Pancreas (tissue), 10 donors: ENCODE measurements around the gene MGAT2. TPM values are rescaled to one million over a fixed set of nuclear protein-coding genes. Genes with fewer than 3 reads are reported as not detected.

Experiments used
- ATAC-seq, 4 donors: fragments of 200-7000 bp; cut with Tn5 transposase; one replicate each; pipeline versions ENCODE4 v1.8.0 to v1.9.1; 2020; ENCODE audit warnings: mild to moderate bottlenecking in 4 of 4, moderate library complexity in 4 of 4
- DNase-seq, 6 donors: peaks; one replicate each; pipeline ENCODE4 v3.0.0-alpha.2; 2020
- FAIRE-seq: peaks from 2 replicates; lab custom pipeline; 2012; peaks lifted over from hg19 to GRCh38; lab: Jason Lieb, UNC
- H3K27ac ChIP-seq, 4 donors: fragments of 200-600 bp; sonication (generic); 1 replicate in 3 of 4; 2 replicates in 1 of 4; pipeline versions ENCODE4 v1.5.0 to v1.8.0; 2020
- H3K27me3 ChIP-seq, 4 donors: fragments of 200-600 bp; one replicate each; pipeline ENCODE4 v1.8.0; 2021
- H3K36me3 ChIP-seq, 3 donors: fragments of 200-600 bp; sonication (generic) in 1 of 3; one replicate each; pipeline versions ENCODE4 v1.5.0 to v1.8.0; 2020 to 2021
- H3K4me1 ChIP-seq, 3 donors: fragments of 200-600 bp; one replicate each; pipeline ENCODE4 v1.8.0; 2021
- H3K4me3 ChIP-seq, 4 donors: fragments of 200-600 bp; sonication (generic) in 2 of 4; one replicate each; pipeline versions ENCODE4 v1.5.0 to v1.8.0; 2020 to 2021
- H3K9me3 ChIP-seq, 4 donors: fragments of 200-600 bp; one replicate each; pipeline ENCODE4 v1.8.0; 2021
- CTCF ChIP-seq, 4 donors: fragments of 200-600 bp; sonication (generic) in 3 of 4; IDR thresholded peaks; one replicate each; pipeline versions ENCODE4 v1.5.0 to v1.8.0; 2021; ENCODE audit warnings: antibody characterized with exemption in 4 of 4
- WGBS, 2 donors: extraction: QIAGEN DNeasy Blood & Tissue Kit; methylation state at CpG; one replicate each; pipeline ENCODE4 v1.1.7; 2013; 5-methylcytosine and 5-hydroxymethylcytosine counted together
- intact Hi-C, 3 donors: fragments of 100-400 bp; cut with DNase I; formaldehyde crosslinking; loops; one replicate each; pipeline versions ENCODE4 v1.11.1 to v1.14.2; 2022
- polyA plus RNA-seq, 2 donors: library from polyadenylated mRNA; stranded (reverse); fragments of 200-250 nt; gene quantifications; one replicate each; pipeline ENCODE4 v1.2.3, GENCODE V29; 2013
- total RNA-seq, 6 donors: library from RNA; stranded (reverse); fragmentation: NEBNext Ultra II Directional in 4 of 6; extraction: Animal tissue kit (Norgen Biotek cat#: 25700) in 4 of 6; gene quantifications; one replicate each; pipeline versions ENCODE4 v1.2.1 to v1.2.4, GENCODE V29; 2021 to 2023
- donor health status: healthy with polysubstance abuse.
- donor health status: DM: no; HTN: no; CAD: no; lungs with moderate emphysema.
- donor health status: DM: no; HTN: no; CAD: no.
- donor health status: control.
- donor health status: control.
- donor health status: Bipolar disorder and iron deficiency.
- donor health status: DM: yes; HTN: yes; CAD: no.
- donor health status: DM: no; HTN: no; CAD: no.
- donor health status: DM: no; HTN: no; CAD: no.
- donor health status: DM: yes; HTN: yes; CAD: no.

Gene MGAT2
- total and polyA plus RNA-seq, 8 donors, result 8.9 to 26.7 (median 17.9) TPM

GRCh38 chr14:49585803-49586672 is 34.6 kb upstream of the MGAT2 start, which contains the start of gene RPS29:
RPS29 (minus strand) TSS chr14:49586380; CDS start chr14:49586346, 34 bp downstream.
- peak; percentile 95 to 99 (median 97) for DNase-seq
- 0% methylated on average over 54 to 55 of the region's 55 CpGs for WGBS, 2 donors
- H3K27me3 ChIP-seq, result no peaks in the 10 kb centered on the region
- H3K9me3 ChIP-seq, result no peaks in the 10 kb centered on the region
- TF ChIP-seq CTCF (IDR thresholded peaks at IDR 0.05), result no peak
- peak within 1 kb of the TSS; percentile 57 to 96 (median 89) for H3K4me3 ChIP-seq
- ATAC-seq, result peak; percentile 91 to 96 (median 92)
- H3K4me1 ChIP-seq, result peaks cover 0 to 19% (median 13%) of the 10 kb centered on the region in 3 donors
- H3K36me3 ChIP-seq, result peaks cover 0 to 19% (median 0%) of the 10 kb centered on the region in 3 donors
- FAIRE-seq, result peak; percentile 47
- peak within 1 kb of the TSS; percentile 86 to 95 (median 93) for H3K27ac ChIP-seq
- intact Hi-C loops, result no loop called here

GRCh38 chr14:49586673-49587460 is 33.7 kb upstream of the MGAT2 start:
- 1% methylated on average over 11 to 12 of the region's 21 CpGs for WGBS, 2 donors
- intact Hi-C loops, result no loop called here
- DNase-seq (peak in 2 of 6 donors; percentile 32 to 51), ATAC-seq (peak; percentile 37 to 72 (median 66)), FAIRE-seq (peak; percentile 82)
- peak; percentile 59 to 76 (median 66) for TF ChIP-seq CTCF (IDR thresholded peaks at IDR 0.05)
- H3K27me3 ChIP-seq, result no peaks in the 10 kb centered on the region
- H3K4me3 ChIP-seq, result peak overlapping the region in 3 of 4 donors; percentile 57 to 95 (median 83)
- peak overlapping the region; percentile 86 to 95 (median 93) for H3K27ac ChIP-seq
- peaks cover 0 to 19% (median 0%) of the 10 kb centered on the region in 3 donors for H3K36me3 ChIP-seq
- H3K4me1 ChIP-seq, result peaks cover 0 to 19% (median 13%) of the 10 kb centered on the region in 3 donors
- no peaks in the 10 kb centered on the region for H3K9me3 ChIP-seq

- no peak for FAIRE-seq
- 90 to 93% methylated on average over 3 of the region's 3 CpGs for WGBS, 2 donors
- no peak for DNase-seq
- no peak overlapping the region for H3K4me3 ChIP-seq
- ATAC-seq, result no peak
- no peaks in the 10 kb centered on the region for H3K9me3 ChIP-seq
- H3K27me3 ChIP-seq, result no peaks in the 10 kb centered on the region
- TF ChIP-seq CTCF (IDR thresholded peaks at IDR 0.05), result no peak
- peaks cover 0 to under 1% (median 0%) of the 10 kb centered on the region in 3 donors for H3K36me3 ChIP-seq
- peaks cover 0 to 5% (median 4%) of the 10 kb centered on the region in 3 donors for H3K4me1 ChIP-seq
- no peak overlapping the region for H3K27ac ChIP-seq
- intact Hi-C loops, result no loop called here
Measured at GRCh38 chr14:49589387-49589786, 31.2 kb upstream of the MGAT2 start.

GRCh38 chr14:49593016-49593415 is 27.6 kb upstream of the MGAT2 start:
- no peak for FAIRE-seq
- 82 to 83% methylated on average over 3 of the region's 3 CpGs for WGBS, 2 donors

More at GRCh38 chr14:49593016-49593415, 27.6 kb upstream of the MGAT2 start:
- H3K27ac ChIP-seq, result no peak overlapping the region
- TF ChIP-seq CTCF (IDR thresholded peaks at IDR 0.05), result no peak
- intact Hi-C loops, result no loop called here
- H3K27me3 ChIP-seq, result no peaks in the 10 kb centered on the region
- no peaks in the 10 kb centered on the region for H3K36me3 ChIP-seq
- H3K9me3 ChIP-seq, result no peaks in the 10 kb centered on the region
- ATAC-seq (no peak), DNase-seq (no peak)
- H3K4me1 ChIP-seq, result peaks cover 0 to 4% (median 0%) of the 10 kb centered on the region in 3 donors
- no peak overlapping the region for H3K4me3 ChIP-seq
